Transverse colon (tissue), 4 donors: ENCODE measurements around the gene SLK.

Experiments
- POLR2A ChIP-seq: fragments of 450-650 bp; IDR thresholded peaks from one replicate; pipeline ENCODE4 v1.6.1; 2016; ENCODE audit warnings: antibody characterized with exemption, mild to moderate bottlenecking, moderate library complexity
- POLR2AphosphoS5 ChIP-seq, 3 donors: sonication (generic); formaldehyde crosslinking; IDR thresholded peaks; one replicate each; pipeline ENCODE4 v1.6.1; 2016; ENCODE audit warnings: antibody characterized with exemption in 3 of 3
- TF ChIP-seq, protein P1 (sequence below), 5 experiments: fragments of 200-600 bp in 3 of 5; fragments of 450-650 bp in 2 of 5; sonication (generic) in 3 of 5; IDR thresholded peaks; 1 replicate in 2 of 5; 2 replicates in 3 of 5; pipeline ENCODE4 v1.5.1; 2016 to 2017; ENCODE audit warnings: antibody characterized with exemption in 5 of 5, inconsistent platforms in 3 of 5, mild to moderate bottlenecking in 2 of 5, moderate library complexity in 1 of 5

DNA sequence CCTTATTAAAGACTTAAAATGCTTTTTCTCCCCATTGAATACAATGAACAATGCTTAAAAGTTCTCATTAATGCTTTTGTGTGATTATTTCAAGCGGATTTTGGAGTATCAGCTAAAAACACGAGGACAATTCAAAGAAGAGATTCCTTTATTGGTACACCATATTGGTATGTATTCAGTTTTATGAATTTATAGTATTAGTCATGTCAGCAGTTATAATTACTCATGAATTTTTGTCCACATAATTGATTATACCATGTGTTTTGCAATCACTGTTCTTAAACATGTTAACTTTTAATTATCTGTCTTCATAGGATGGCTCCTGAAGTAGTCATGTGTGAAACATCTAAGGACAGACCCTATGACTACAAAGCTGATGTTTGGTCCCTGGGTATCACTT, 31.9 kb downstream of the SLK start:
- TF ChIP-seq, protein P1, sequence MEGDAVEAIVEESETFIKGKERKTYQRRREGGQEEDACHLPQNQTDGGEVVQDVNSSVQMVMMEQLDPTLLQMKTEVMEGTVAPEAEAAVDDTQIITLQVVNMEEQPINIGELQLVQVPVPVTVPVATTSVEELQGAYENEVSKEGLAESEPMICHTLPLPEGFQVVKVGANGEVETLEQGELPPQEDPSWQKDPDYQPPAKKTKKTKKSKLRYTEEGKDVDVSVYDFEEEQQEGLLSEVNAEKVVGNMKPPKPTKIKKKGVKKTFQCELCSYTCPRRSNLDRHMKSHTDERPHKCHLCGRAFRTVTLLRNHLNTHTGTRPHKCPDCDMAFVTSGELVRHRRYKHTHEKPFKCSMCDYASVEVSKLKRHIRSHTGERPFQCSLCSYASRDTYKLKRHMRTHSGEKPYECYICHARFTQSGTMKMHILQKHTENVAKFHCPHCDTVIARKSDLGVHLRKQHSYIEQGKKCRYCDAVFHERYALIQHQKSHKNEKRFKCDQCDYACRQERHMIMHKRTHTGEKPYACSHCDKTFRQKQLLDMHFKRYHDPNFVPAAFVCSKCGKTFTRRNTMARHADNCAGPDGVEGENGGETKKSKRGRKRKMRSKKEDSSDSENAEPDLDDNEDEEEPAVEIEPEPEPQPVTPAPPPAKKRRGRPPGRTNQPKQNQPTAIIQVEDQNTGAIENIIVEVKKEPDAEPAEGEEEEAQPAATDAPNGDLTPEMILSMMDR (IDR thresholded peaks at IDR 0.05) = no peak
- TF ChIP-seq POLR2AphosphoS5 (IDR thresholded peaks at IDR 0.05) = no peak
- TF ChIP-seq POLR2A = no peak
